ENCODE results near the gene EGFR.

DNA sequence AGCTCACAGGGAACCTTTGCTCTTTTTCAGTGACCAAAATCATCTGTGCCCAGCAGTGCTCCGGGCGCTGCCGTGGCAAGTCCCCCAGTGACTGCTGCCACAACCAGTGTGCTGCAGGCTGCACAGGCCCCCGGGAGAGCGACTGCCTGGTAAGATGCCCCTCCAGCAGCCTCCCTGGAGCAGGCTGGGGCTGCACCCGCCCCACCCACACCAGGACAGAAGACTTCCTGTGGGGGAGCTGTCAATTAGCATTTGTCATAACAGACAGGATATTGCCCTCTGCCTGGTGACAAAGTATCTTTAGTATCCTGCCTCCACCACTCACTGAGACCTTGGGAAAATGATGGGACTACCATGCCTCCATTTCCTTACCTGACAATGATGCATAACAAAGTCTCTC, 133.7 kb downstream of the EGFR start:
- TF ChIP-seq EZH2 (IDR thresholded peaks at IDR 0.05; ENCODE audit: borderline replicate concordance, low read depth, low read length, severe bottlenecking) (no peak), POLR2A (IDR thresholded peaks at IDR 0.05; ENCODE audit: low read depth, low read length) (no peak), JUN (IDR thresholded peaks at IDR 0.05; ENCODE audit: borderline replicate concordance, insufficient read depth, insufficient read length, low read depth) (no peak), MYC (IDR thresholded peaks at IDR 0.05; ENCODE audit: low read depth, low read length) (no peak), FOS (IDR thresholded peaks at IDR 0.05; ENCODE audit: borderline replicate concordance, insufficient read depth, low read length) (no peak), POLR2AphosphoS5 (IDR thresholded peaks at IDR 0.05; ENCODE audit: insufficient read depth, low read depth, low read length) (no peak)
- TF ChIP-seq, protein P1, sequence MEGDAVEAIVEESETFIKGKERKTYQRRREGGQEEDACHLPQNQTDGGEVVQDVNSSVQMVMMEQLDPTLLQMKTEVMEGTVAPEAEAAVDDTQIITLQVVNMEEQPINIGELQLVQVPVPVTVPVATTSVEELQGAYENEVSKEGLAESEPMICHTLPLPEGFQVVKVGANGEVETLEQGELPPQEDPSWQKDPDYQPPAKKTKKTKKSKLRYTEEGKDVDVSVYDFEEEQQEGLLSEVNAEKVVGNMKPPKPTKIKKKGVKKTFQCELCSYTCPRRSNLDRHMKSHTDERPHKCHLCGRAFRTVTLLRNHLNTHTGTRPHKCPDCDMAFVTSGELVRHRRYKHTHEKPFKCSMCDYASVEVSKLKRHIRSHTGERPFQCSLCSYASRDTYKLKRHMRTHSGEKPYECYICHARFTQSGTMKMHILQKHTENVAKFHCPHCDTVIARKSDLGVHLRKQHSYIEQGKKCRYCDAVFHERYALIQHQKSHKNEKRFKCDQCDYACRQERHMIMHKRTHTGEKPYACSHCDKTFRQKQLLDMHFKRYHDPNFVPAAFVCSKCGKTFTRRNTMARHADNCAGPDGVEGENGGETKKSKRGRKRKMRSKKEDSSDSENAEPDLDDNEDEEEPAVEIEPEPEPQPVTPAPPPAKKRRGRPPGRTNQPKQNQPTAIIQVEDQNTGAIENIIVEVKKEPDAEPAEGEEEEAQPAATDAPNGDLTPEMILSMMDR (IDR thresholded peaks at IDR 0.05; ENCODE audit: extremely low read depth in 1 of 2, insufficient read depth in 1 of 2, low read depth in 1 of 2, low read length in 2 of 2): no peak

Data from endothelial cell of umbilical vein (primary cell).